Erythroblast (primary cell): ENCODE results near the gene HSPA1L.
"Not testable (repeated sequence)": the region's sequence is repeated elsewhere in the genome, so short reads cannot be mapped to it uniquely, and the experiment has no call there.

Source experiments
- DNase-seq, 2 experiments: peaks; one replicate each; lab custom pipeline; 2025; lab: John Stamatoyannopoulos, UW
- GATA1 ChIP-seq: IDR thresholded peaks from 2 replicates; pipeline ENCODE4 v1.6.1; 2011; ENCODE audit warnings: low read depth, mild to moderate bottlenecking, control low read depth, low read length, moderate library complexity
- POLR2A ChIP-seq: IDR thresholded peaks from 2 replicates; pipeline ENCODE4 v1.6.1; 2011; ENCODE audit warnings: mild to moderate bottlenecking, low read length

HSPA1L gene

GRCh38 chr6:31811645-31812044 is 3.4 kb downstream of the HSPA1L start:
- no peak for DNase-seq
- TF ChIP-seq GATA1 (no peak), POLR2A (no peak)

GRCh38 chr6:31808599-31808998 is 6.5 kb downstream of the HSPA1L start:
- DNase-seq = not testable (repeated sequence)

- TF ChIP-seq POLR2A = peak; percentile 84
- TF ChIP-seq GATA1 = no peak
- peak; percentile 96 to 99 for DNase-seq
Observed at GRCh38 chr6:31806470-31807272, 8.4 kb downstream of the HSPA1L start, which contains the start of gene LSM2. Gene LSM2, minus strand, starts transcription at chr6:31806966. Its CDS starts 209 bp downstream, at chr6:31806757.

GRCh38 chr6:31805939-31806469 is 9.1 kb downstream of the HSPA1L start:
- no peak for TF ChIP-seq POLR2A
- no peak for TF ChIP-seq GATA1
- DNase-seq = no peak

GRCh38 chr6:31801031-31801927 is 13.8 kb downstream of the HSPA1L start:
- not testable (repeated sequence) for DNase-seq

GRCh38 chr6:31799781-31800180 is 15.3 kb downstream of the HSPA1L start:
- TF ChIP-seq GATA1 (no peak), POLR2A (no peak)
- no peak for DNase-seq

- no peak for DNase-seq
- TF ChIP-seq POLR2A (no peak), GATA1 (no peak)
Observed at GRCh38 chr6:31797588-31797987, 17.5 kb downstream of the HSPA1L start.

GRCh38 chr6:31796993-31797385 is 18.1 kb downstream of the HSPA1L start:
- TF ChIP-seq POLR2A (no peak), GATA1 (no peak)
- DNase-seq = no peak

GRCh38 chr6:31795616-31796298 is 19.3 kb downstream of the HSPA1L start, which contains the start of gene VARS1:
Gene VARS1, minus strand, starts transcription at chr6:31795752. Its CDS starts 535 bp downstream, at chr6:31795217.
- peak; percentile 93 to 96 for DNase-seq
- no peak for TF ChIP-seq GATA1
- peak; percentile 71 for TF ChIP-seq POLR2A

GRCh38 chr6:31794866-31795615 is 20.0 kb downstream of the HSPA1L start:
- no peak for TF ChIP-seq GATA1
- TF ChIP-seq POLR2A = no peak
- no peak for DNase-seq

- peak in 1 of 2 experiments; percentile 48 for DNase-seq
- no peak for TF ChIP-seq GATA1
- no peak for TF ChIP-seq POLR2A
Observed at GRCh38 chr6:31794294-31794865, 20.7 kb downstream of the HSPA1L start.

- not testable (repeated sequence) for DNase-seq
Observed at GRCh38 chr6:31793927-31794245, 21.2 kb downstream of the HSPA1L start.

- no peak for DNase-seq
- TF ChIP-seq POLR2A (no peak), GATA1 (no peak)
Observed at GRCh38 chr6:31792761-31793171, 22.3 kb downstream of the HSPA1L start.
